ENCODE measurements around the gene DUOXA1.
"Not testable (repeated sequence)": the region's sequence is repeated elsewhere in the genome, so short reads cannot be mapped to it uniquely, and the experiment has no call there.

The DUOXA1 gene

GRCh38 chr15:45106002-45106790 is 23.5 kb downstream of the DUOXA1 start:
- ATAC-seq (replicated peaks) (no peak), DNase-seq (no peak)
- peaks cover 2 to 6% of the 10 kb centered on the region in 2 donors for H3K4me1 Mint-ChIP-seq
- no peaks in the 10 kb centered on the region for H3K9me3 Mint-ChIP-seq
- H3K4me3 Mint-ChIP-seq: no peak overlapping the region
- H3K27me3 Mint-ChIP-seq: peaks cover 36 to 75% of the 10 kb centered on the region in 2 donors
- no peak overlapping the region for H3K27ac Mint-ChIP-seq
- no peaks in the 10 kb centered on the region for H3K36me3 Mint-ChIP-seq

DNA sequence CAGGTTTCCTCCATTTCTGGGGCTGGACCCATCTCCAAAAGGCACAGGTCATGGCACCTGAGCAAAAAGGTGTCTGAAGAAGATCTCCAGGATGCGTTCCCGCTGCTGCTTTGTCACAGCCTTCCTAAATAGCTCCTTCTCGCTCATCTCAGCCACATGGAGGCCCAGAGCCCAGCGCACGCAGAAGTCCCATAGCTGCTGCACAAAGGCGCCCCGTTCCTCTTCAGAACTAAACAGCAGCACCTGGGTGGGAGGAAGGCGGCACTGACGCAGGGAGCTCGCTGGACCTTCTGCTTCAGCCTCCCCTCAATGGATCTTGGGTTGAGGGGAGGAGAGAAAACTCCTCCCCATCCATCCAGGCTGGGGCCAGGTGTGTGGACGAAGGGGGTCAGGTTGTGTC is 24.1 kb downstream of the DUOXA1 start:
- Mint-ChIP-seq H3K4me3 (no peak overlapping the region), H3K27me3 (peaks cover 35 to 74% of the 10 kb centered on the region in 2 donors), H3K27ac (no peak overlapping the region), H3K4me1 (peaks cover 1 to 4% of the 10 kb centered on the region in 2 donors), H3K36me3 (no peaks in the 10 kb centered on the region), H3K9me3 (no peaks in the 10 kb centered on the region)
- DNase-seq (no peak), ATAC-seq (replicated peaks) (no peak)

DNA sequence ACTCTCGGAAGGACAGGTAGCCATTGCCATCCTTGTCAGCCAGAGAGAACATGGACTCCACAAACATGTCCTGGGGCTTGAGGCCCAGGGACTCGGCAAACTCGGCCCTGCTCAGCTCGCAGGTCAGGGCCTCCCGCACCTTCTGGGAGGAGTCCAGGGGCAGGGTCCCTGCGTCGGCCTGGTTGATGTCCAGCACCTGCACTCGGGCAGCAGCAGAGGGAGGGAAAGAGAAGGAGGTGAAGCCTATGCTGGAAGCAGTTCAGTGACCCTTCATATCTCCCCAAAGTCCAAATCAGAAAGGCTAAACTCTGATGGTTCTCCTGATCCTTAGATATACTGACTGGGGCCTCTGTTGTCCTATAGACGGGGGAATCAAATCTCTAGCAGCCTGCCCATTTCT is 25.5 kb downstream of the DUOXA1 start:
- not testable (repeated sequence) for H3K36me3 Mint-ChIP-seq; ATAC-seq (replicated peaks); H3K4me3 Mint-ChIP-seq; DNase-seq; H3K4me1 Mint-ChIP-seq; H3K9me3 Mint-ChIP-seq; H3K27ac Mint-ChIP-seq
- peaks cover 29 to 74% of the 10 kb centered on the region in 2 donors for H3K27me3 Mint-ChIP-seq

DNA sequence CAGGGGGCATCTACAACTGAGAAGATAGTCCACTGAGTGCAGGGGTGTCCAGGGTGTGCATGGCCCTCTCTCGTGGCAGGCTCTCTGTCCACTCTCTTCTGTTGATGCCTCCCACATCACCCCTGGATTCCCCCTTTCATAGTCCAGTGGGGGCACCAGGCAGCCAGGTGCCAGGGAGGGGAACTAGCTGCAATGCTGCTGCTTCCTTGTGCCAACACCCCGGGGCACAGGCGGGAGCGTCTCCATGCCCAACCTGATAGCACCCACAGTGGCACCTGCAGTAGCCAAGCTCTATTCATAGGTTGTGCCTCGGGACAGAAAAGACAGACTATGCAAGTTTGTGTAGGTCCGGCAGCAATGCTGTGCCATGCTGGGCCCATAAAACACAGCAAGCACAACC is 27.5 kb downstream of the DUOXA1 start:
- H3K9me3 Mint-ChIP-seq: no peaks in the 10 kb centered on the region
- no peaks in the 10 kb centered on the region for H3K36me3 Mint-ChIP-seq
- DNase-seq: no peak
- no peak overlapping the region for H3K4me3 Mint-ChIP-seq
- no peak overlapping the region for H3K27ac Mint-ChIP-seq
- ATAC-seq (replicated peaks): no peak
- no peaks in the 10 kb centered on the region for H3K4me1 Mint-ChIP-seq
- H3K27me3 Mint-ChIP-seq: peaks cover 27 to 61% of the 10 kb centered on the region in 2 donors

GRCh38 chr15:45101749-45102148 is 27.9 kb downstream of the DUOXA1 start:
- Mint-ChIP-seq H3K27ac (no peak overlapping the region), H3K27me3 (peaks cover 24 to 58% of the 10 kb centered on the region in 2 donors), H3K9me3 (no peaks in the 10 kb centered on the region), H3K4me3 (no peak overlapping the region), H3K4me1 (no peaks in the 10 kb centered on the region), H3K36me3 (no peaks in the 10 kb centered on the region)
- no peak for ATAC-seq (replicated peaks)
- DNase-seq: no peak

GRCh38 chr15:45100884-45101625 is 28.6 kb downstream of the DUOXA1 start:
- no peaks in the 10 kb centered on the region for H3K9me3 Mint-ChIP-seq

DNA sequence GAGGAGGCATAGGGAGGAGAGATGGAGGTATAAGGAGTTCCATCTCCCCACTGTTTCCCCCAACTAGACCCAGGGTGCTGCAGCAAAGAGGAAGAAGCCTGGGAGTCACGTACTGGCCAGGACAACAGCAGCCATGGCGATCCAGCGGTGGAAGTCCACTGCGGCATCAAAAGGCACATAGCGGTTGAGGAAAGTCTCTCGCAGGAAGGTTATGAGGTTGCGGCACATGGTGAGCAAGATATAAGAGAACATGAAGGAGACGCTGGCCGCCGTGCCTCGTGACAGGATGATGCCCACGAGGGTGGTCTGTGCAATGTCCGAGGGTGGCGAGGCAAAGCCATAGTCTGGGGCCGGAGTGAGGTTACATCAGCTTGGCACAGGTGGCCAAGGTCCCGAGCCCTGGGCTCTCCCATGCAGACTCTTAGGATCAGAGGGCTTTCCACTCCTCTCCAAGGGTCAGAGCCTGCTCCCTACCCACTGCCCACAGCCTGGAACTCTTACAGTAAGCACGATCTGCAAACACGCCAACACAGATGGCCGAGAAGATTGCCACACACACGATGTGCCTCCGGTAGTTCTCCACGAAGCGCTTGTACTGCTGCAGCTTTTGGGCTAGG is 30.0 kb downstream of the DUOXA1 start:
- no peaks in the 10 kb centered on the region for H3K9me3 Mint-ChIP-seq
- ATAC-seq (replicated peaks): no peak

More at GRCh38 chr15:45100884-45101625, 28.6 kb downstream of the DUOXA1 start:
- H3K36me3 Mint-ChIP-seq: no peaks in the 10 kb centered on the region
- no peaks in the 10 kb centered on the region for H3K4me1 Mint-ChIP-seq
- no peak overlapping the region for H3K27ac Mint-ChIP-seq
- peaks cover 18 to 51% of the 10 kb centered on the region in 2 donors for H3K27me3 Mint-ChIP-seq
- DNase-seq (no peak), ATAC-seq (replicated peaks) (no peak)
- no peak overlapping the region for H3K4me3 Mint-ChIP-seq

GRCh38 chr15:45097466-45097865 is 32.2 kb downstream of the DUOXA1 start:
- Mint-ChIP-seq H3K36me3 (no peaks in the 10 kb centered on the region), H3K9me3 (peaks cover 0 to 3% of the 10 kb centered on the region in 2 donors), H3K27me3 (peaks cover 8 to 37% of the 10 kb centered on the region in 2 donors), H3K4me1 (no peaks in the 10 kb centered on the region), H3K27ac (no peak overlapping the region), H3K4me3 (no peak overlapping the region)
- DNase-seq: no peak
- no peak for ATAC-seq (replicated peaks)

More for the DNA sequence above, 30.0 kb downstream of the DUOXA1 start:
- no peak for DNase-seq
- H3K27me3 Mint-ChIP-seq: peaks cover 13 to 41% of the 10 kb centered on the region in 2 donors
- no peaks in the 10 kb centered on the region for H3K36me3 Mint-ChIP-seq
- H3K4me3 Mint-ChIP-seq: no peak overlapping the region
- H3K27ac Mint-ChIP-seq: no peak overlapping the region
- no peaks in the 10 kb centered on the region for H3K4me1 Mint-ChIP-seq

- Mint-ChIP-seq H3K27ac (no peak overlapping the region), H3K36me3 (no peaks in the 10 kb centered on the region), H3K4me3 (no peak overlapping the region), H3K4me1 (peaks cover 0 to 3% of the 10 kb centered on the region in 2 donors), H3K9me3 (peaks cover 0 to 3% of the 10 kb centered on the region in 2 donors), H3K27me3 (peaks cover 20 to 41% of the 10 kb centered on the region in 2 donors)
- ATAC-seq (replicated peaks) (no peak), DNase-seq (no peak)
These were observed 34.0 kb downstream of the DUOXA1 start for GRCh38 chr15:45095661-45096060.

DNA sequence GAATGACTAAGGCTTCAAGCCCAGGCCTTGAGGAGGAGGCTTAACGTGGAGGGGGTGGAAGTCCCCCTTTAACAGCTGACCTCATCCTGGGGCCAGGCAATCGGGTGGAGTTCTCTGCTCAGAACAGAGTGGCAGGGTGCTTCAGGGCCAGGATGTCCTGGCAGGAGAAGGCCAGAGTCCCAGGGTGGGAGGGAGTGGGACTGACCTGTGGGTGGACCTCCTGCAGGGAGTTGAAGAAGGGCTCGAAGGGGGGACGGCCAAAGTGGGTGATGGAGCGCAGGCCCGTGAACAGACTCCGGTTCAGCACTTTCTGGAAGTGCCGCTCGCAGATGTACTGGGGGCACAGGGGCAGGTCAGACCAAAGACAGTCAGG is 35.3 kb downstream of the DUOXA1 start:
- no peak overlapping the region for H3K4me3 Mint-ChIP-seq
- ATAC-seq (replicated peaks): no peak
- H3K4me1 Mint-ChIP-seq: peaks cover 0 to 3% of the 10 kb centered on the region in 2 donors
- H3K9me3 Mint-ChIP-seq: peaks cover 0 to 3% of the 10 kb centered on the region in 2 donors
- H3K36me3 Mint-ChIP-seq: no peaks in the 10 kb centered on the region
- H3K27me3 Mint-ChIP-seq: peaks cover 21 to 28% of the 10 kb centered on the region in 2 donors
- DNase-seq: no peak
- H3K27ac Mint-ChIP-seq: no peak overlapping the region

DNA sequence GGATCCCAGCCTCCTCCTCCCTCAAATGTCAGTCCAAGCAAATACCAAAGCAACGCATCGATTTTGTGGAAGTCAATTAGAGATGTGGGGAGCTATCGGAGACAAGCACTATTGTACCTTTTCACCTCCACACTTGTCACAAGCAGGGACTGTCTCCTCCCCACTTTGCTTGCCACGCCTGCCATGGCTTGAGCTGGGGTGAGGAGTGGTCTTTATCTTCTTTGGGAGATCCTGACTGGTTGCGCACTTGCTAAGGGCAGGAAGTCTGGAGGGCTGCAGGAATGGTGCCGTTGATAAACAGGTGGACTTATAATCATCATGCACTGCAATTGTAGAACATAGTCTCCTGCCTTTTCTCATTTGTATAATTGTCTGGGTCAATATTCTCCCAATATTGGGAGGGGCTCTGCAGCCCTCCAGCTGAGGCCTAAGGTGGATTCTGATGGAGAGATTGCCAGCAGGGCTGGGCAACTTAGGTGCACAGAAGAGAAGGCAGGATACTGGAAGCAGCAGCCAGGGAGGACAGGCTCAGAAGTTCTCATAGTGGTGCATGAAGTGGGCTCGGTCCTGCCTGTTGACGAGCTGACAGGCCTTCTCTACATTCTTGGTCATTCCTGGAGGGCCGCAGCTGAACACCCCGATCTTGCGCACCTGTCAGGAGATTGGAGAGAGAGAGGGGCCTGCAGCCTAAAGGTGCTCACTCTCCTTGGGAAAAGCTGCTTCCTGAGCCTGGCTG is 35.9 kb downstream of the DUOXA1 start:
- DNase-seq: no peak
- peaks cover 0 to 3% of the 10 kb centered on the region in 2 donors for H3K4me1 Mint-ChIP-seq
- H3K27me3 Mint-ChIP-seq: peaks cover 19 to 29% of the 10 kb centered on the region in 2 donors
- ATAC-seq (replicated peaks): no peak
- no peaks in the 10 kb centered on the region for H3K36me3 Mint-ChIP-seq
- H3K9me3 Mint-ChIP-seq: peaks cover 0 to 3% of the 10 kb centered on the region in 2 donors
- H3K4me3 Mint-ChIP-seq: no peak overlapping the region
- H3K27ac Mint-ChIP-seq: no peak overlapping the region

- no peak overlapping the region for H3K4me3 Mint-ChIP-seq
- H3K27me3 Mint-ChIP-seq: peaks cover 19 to 31% of the 10 kb centered on the region in 2 donors
- peaks cover 0 to 3% of the 10 kb centered on the region in 2 donors for H3K9me3 Mint-ChIP-seq
- ATAC-seq (replicated peaks) (no peak), DNase-seq (no peak)
- peaks cover 0 to 3% of the 10 kb centered on the region in 2 donors for H3K4me1 Mint-ChIP-seq
- no peak overlapping the region for H3K27ac Mint-ChIP-seq
- H3K36me3 Mint-ChIP-seq: no peaks in the 10 kb centered on the region
These were observed 36.7 kb downstream of the DUOXA1 start for GRCh38 chr15:45093013-45093412.

GRCh38 chr15:45091576-45091975 is 38.1 kb downstream of the DUOXA1 start:
- peaks cover 0 to 3% of the 10 kb centered on the region in 2 donors for H3K9me3 Mint-ChIP-seq
- no peak for ATAC-seq (replicated peaks)
- H3K27ac Mint-ChIP-seq: no peak overlapping the region
- peaks cover 25 to 38% of the 10 kb centered on the region in 2 donors for H3K27me3 Mint-ChIP-seq
- no peak for DNase-seq
- peaks cover 0 to 3% of the 10 kb centered on the region in 2 donors for H3K4me1 Mint-ChIP-seq
- no peaks in the 10 kb centered on the region for H3K36me3 Mint-ChIP-seq
- H3K4me3 Mint-ChIP-seq: no peak overlapping the region

DNA sequence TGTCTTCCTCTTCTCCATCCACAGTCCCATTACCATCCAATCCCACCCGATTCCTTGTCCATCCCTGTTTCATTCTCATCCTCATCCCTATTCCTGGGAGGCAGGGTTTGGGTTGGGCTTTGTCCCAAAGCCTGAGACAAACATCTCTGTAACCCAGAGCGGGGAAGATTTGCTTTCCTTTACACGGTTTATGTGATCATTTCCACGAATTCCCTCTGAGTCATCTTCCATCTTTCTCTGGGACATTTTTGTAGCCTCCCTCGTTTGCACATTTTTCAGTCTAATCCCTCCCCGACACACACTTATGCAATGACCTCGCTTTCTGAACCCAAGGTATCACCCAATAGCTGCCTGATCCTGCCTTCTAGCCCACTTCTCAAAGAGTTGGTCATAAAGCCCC is 38.5 kb downstream of the DUOXA1 start:
- Mint-ChIP-seq H3K27me3 (peaks cover 25 to 38% of the 10 kb centered on the region in 2 donors), H3K36me3 (no peaks in the 10 kb centered on the region), H3K4me1 (peaks cover 0 to 3% of the 10 kb centered on the region in 2 donors), H3K4me3 (no peak overlapping the region), H3K9me3 (peaks cover 0 to 3% of the 10 kb centered on the region in 2 donors), H3K27ac (no peak overlapping the region)
- DNase-seq (no peak), ATAC-seq (replicated peaks) (no peak)

Measured in stimulated activated naive B cell treated with anti-CD40 and anti-IgM and Interleukin-4, amounts not matched to agents 10 μg/mL and 1 μg/mL and 100 μg/mL, for 72 hours (primary cell).